GM23338 (cell line): ENCODE results near the gene PCYT2.

Experiments used
- CREB1 ChIP-seq: fragments of 250-450 bp; sonication (Bioruptor Pico); IDR thresholded peaks from 2 replicates; pipeline ENCODE4 v1.5.0; 2020; ENCODE audit warnings: low read depth, mild to moderate bottlenecking, moderate library complexity
- EZH2 ChIP-seq: fragments of 200-600 bp; sonication (generic); IDR thresholded peaks from one replicate; pipeline ENCODE4 v1.8.0; 2017; ENCODE audit warnings: antibody characterized with exemption, mild to moderate bottlenecking, low read depth; ENCODE audit not compliant: unreplicated experiment
- EZH2phosphoT487 ChIP-seq: fragments of 200-600 bp; sonication (generic); IDR thresholded peaks from one replicate; pipeline ENCODE4 v1.8.1; 2018; ENCODE audit warnings: antibody characterized with exemption; ENCODE audit not compliant: unreplicated experiment
- JUNB ChIP-seq: IDR thresholded peaks from one replicate; pipeline ENCODE4 v1.6.1; 2016; ENCODE audit warnings: antibody characterized with exemption; ENCODE audit not compliant: unreplicated experiment
- NANOG ChIP-seq: IDR thresholded peaks from 2 replicates; pipeline ENCODE4 v1.6.1; 2016; ENCODE audit warnings: antibody characterized with exemption, borderline replicate concordance
- POLR2AphosphoS5 ChIP-seq: IDR thresholded peaks from 2 replicates; pipeline ENCODE4 v1.6.1; 2016; ENCODE audit warnings: antibody characterized with exemption, low read depth
- REST ChIP-seq: IDR thresholded peaks from one replicate; pipeline ENCODE4 v1.6.1; 2018; ENCODE audit warnings: antibody characterized with exemption; ENCODE audit not compliant: unreplicated experiment
- STAT1 ChIP-seq: IDR thresholded peaks from one replicate; pipeline ENCODE4 v1.6.1; 2016; ENCODE audit warnings: antibody characterized with exemption; ENCODE audit not compliant: unreplicated experiment
- ZNF331 ChIP-seq: fragments of 250-450 bp; sonication (Bioruptor Pico); IDR thresholded peaks from 2 replicates; pipeline ENCODE4 v1.5.0; 2020; ENCODE audit warnings: low read depth, mild to moderate bottlenecking, moderate library complexity
- TF ChIP-seq, protein P1 (sequence below), 2 experiments: fragments of 200-600 bp in 1 of 2; sonication (generic) in 1 of 2; conservative IDR thresholded peaks; 2 replicates each; pipeline versions ENCODE4 v1.5.1 to v1.6.1; 2016 to 2017; ENCODE audit warnings: antibody characterized with exemption in 2 of 2, low read depth in 2 of 2, mild to moderate bottlenecking in 2 of 2, moderate library complexity in 1 of 2
- TF ChIP-seq, protein P2 (sequence below): IDR thresholded peaks from 2 replicates; pipeline ENCODE4 v1.6.1; 2016; ENCODE audit warnings: antibody characterized with exemption

DNA sequence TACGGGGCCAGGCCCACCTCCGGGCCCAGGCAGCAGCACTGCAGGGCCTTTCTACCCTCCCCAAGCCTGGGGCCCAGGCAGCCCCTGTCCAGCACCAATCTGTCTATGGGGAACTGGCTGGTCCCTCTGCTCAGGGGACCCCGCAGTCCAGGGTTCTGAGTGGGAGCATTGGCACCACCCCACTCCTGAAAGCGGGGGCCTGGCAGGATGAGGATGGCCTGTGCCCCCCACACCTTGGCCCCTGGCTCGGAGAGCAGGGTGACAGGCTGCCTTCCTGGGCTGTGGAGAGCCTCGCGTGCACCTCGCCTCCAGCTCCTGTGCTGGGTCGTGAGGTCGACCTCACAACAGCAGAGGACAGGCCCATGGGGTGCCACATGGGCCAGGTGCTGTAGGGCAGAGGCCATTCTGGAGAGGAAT, 7.8 kb downstream of the PCYT2 start:
- TF ChIP-seq, protein P1, sequence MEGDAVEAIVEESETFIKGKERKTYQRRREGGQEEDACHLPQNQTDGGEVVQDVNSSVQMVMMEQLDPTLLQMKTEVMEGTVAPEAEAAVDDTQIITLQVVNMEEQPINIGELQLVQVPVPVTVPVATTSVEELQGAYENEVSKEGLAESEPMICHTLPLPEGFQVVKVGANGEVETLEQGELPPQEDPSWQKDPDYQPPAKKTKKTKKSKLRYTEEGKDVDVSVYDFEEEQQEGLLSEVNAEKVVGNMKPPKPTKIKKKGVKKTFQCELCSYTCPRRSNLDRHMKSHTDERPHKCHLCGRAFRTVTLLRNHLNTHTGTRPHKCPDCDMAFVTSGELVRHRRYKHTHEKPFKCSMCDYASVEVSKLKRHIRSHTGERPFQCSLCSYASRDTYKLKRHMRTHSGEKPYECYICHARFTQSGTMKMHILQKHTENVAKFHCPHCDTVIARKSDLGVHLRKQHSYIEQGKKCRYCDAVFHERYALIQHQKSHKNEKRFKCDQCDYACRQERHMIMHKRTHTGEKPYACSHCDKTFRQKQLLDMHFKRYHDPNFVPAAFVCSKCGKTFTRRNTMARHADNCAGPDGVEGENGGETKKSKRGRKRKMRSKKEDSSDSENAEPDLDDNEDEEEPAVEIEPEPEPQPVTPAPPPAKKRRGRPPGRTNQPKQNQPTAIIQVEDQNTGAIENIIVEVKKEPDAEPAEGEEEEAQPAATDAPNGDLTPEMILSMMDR (conservative IDR thresholded peaks at IDR 0.05; ENCODE audit: low read depth in 2 of 2), result no peak
- TF ChIP-seq ZNF331 (CRISPR knock-in tag), result no peak
- no peak for TF ChIP-seq EZH2phosphoT487
- TF ChIP-seq CREB1 (CRISPR knock-in tag), result no peak
- no peak for TF ChIP-seq EZH2
- no peak for TF ChIP-seq POLR2AphosphoS5
- no peak for TF ChIP-seq REST
- TF ChIP-seq JUNB, result no peak
- no peak for TF ChIP-seq NANOG
- TF ChIP-seq STAT1, result no peak
- TF ChIP-seq, protein P2, sequence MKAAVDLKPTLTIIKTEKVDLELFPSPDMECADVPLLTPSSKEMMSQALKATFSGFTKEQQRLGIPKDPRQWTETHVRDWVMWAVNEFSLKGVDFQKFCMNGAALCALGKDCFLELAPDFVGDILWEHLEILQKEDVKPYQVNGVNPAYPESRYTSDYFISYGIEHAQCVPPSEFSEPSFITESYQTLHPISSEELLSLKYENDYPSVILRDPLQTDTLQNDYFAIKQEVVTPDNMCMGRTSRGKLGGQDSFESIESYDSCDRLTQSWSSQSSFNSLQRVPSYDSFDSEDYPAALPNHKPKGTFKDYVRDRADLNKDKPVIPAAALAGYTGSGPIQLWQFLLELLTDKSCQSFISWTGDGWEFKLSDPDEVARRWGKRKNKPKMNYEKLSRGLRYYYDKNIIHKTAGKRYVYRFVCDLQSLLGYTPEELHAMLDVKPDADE, result no peak
